Left kidney (tissue), 8 donors: ENCODE data around the gene ISYNA1. TPM values are rescaled to one million over a fixed set of nuclear protein-coding genes. Genes with fewer than 3 reads are reported as not detected.

Source experiments
- DNase-seq: peaks from one replicate; pipeline ENCODE4 v3.0.0-alpha.2; 2013
- long read RNA-seq, 8 donors: transcript quantifications; one replicate each; lab custom pipeline, GENCODE V29; 2026
- polyA plus RNA-seq: library from polyadenylated mRNA; unstranded; fragments of 120-200 nt; gene quantifications from one replicate; pipeline ENCODE4 v1.2.1, GENCODE V29; 2013; ENCODE audit not compliant: insufficient read length

Gene ISYNA1
- polyA plus RNA-seq: 101 TPM
- long read RNA-seq, donor 1, transcript ISYNA1-209 (3 exons, 696 nt): minor isoform, 9 of 94 reads
- long read RNA-seq, donor 1, transcript ISYNA1-201 (11 exons, 2,420 nt): major isoform, 43 of 94 reads
- long read RNA-seq, donor 1, partial matches to known transcripts: 32 of 94 reads
- long read RNA-seq, donor 1, other reads (novel, unspliced or antisense): 5 of 94 reads
- long read RNA-seq, donor 2, transcript ISYNA1-201 (11 exons, 2,420 nt): major isoform, 40 of 66 reads
- long read RNA-seq, donor 2, transcript ISYNA1-209 (3 exons, 696 nt): minor isoform, 9 of 66 reads
- long read RNA-seq, donor 2, partial matches to known transcripts: 6 of 66 reads
- long read RNA-seq, donor 2, other reads (novel, unspliced or antisense): 5 of 66 reads
- long read RNA-seq, donor 3, transcript ISYNA1-209 (3 exons, 696 nt): minor isoform, 13 of 63 reads
- long read RNA-seq, donor 3, transcript ISYNA1-201 (11 exons, 2,420 nt): major isoform, 24 of 63 reads
- long read RNA-seq, donor 3, partial matches to known transcripts: 17 of 63 reads
- long read RNA-seq, donor 3, other reads (novel, unspliced or antisense): 6 of 63 reads
- long read RNA-seq, donor 4, partial matches to known transcripts: 0 of 3 reads
- long read RNA-seq, donor 4, other reads (novel, unspliced or antisense): 0 of 3 reads
- long read RNA-seq, donor 5, transcript ISYNA1-201 (11 exons, 2,420 nt): major isoform, 53 of 102 reads
- long read RNA-seq, donor 5, transcript ISYNA1-209 (3 exons, 696 nt): minor isoform, 15 of 102 reads
- long read RNA-seq, donor 5, partial matches to known transcripts: 16 of 102 reads
- long read RNA-seq, donor 5, other reads (novel, unspliced or antisense): 13 of 102 reads
- long read RNA-seq, donor 6, transcript ISYNA1-201 (11 exons, 2,420 nt): major isoform, 46 of 83 reads
- long read RNA-seq, donor 6, transcript ISYNA1-209 (3 exons, 696 nt): minor isoform, 11 of 83 reads
- long read RNA-seq, donor 6, partial matches to known transcripts: 16 of 83 reads
- long read RNA-seq, donor 6, other reads (novel, unspliced or antisense): 5 of 83 reads
- long read RNA-seq, donor 7, transcript ISYNA1-209 (3 exons, 696 nt): minor isoform, 8 of 93 reads
- long read RNA-seq, donor 7, transcript ISYNA1-201 (11 exons, 2,420 nt): major isoform, 45 of 93 reads
- long read RNA-seq, donor 7, transcript ISYNA1-204 (9 exons, 2,148 nt): minor isoform, 5 of 93 reads
- long read RNA-seq, donor 7, partial matches to known transcripts: 19 of 93 reads
- long read RNA-seq, donor 7, other reads (novel, unspliced or antisense): 12 of 93 reads
- long read RNA-seq, donor 8, transcript ISYNA1-201 (11 exons, 2,420 nt): major isoform, 12 of 40 reads
- long read RNA-seq, donor 8, partial matches to known transcripts: 20 of 40 reads
- long read RNA-seq, donor 8, other reads (novel, unspliced or antisense): 5 of 40 reads

DNA sequence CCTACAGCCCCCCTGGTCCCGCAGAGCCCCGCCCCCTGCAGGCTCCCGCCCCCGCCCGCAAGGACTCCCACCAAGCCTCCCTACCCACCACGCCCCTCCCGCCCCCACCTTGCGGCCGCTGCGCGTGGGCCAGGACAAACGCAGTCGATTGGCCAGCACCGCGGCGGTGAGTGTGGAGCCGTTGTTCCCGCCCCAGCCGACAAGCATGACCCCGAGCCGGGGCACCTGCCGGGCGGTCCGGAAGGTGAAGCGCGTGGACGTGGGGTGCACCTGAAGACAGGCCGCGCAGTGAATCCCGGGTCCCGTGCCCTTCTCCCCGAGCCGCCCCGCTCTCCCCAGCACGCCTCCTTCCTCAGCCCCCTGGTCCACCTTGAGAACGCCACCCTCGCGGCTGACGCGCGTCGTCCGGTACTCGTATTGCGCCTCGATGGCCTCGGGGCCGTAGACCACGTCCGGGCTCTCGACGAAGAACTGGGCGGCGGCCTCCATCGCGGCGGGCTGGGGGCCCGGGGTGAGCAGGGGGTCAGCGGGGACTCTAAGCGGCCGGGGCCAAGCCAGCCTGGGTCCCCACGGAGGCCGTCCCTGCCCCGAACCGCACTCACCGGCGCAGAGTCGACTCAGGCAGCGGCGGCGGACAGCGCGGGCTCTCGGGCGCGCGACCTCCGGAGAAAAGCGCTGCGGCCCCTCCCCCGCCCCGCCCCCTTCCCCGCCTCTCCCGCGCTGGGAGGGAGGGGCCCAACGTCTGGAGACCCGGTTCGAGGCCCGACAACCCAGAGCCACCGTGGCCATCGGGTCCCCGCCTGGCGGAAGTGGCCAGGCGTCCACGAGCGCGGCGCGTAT is at the start of gene ISYNA1:
ISYNA1 (minus strand) TSS at position 643 of the 840 bp plus-strand sequence; CDS start at position 489, 154 bp downstream.
- DNase-seq: no peak

DNA sequence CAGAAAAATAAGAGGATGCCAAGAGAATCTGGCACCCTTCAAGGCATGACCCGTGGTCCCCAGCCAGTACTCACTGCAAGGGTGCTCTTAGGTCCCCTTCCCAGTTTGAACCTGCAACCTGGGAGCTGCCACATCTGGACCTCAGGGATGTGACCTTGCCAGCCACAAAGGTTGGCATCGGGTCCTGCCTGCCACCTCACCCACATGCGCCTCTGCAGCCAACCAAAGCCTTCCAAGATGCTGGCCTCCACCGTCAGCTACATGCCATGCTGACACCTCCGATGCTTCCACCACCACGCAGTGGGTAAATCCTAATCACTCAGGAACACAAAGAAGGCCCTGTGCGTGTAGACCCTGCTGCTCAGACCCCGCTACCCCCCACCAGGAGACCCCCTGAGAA is 48.8 kb upstream of the ISYNA1 start:
- DNase-seq: no peak

DNA sequence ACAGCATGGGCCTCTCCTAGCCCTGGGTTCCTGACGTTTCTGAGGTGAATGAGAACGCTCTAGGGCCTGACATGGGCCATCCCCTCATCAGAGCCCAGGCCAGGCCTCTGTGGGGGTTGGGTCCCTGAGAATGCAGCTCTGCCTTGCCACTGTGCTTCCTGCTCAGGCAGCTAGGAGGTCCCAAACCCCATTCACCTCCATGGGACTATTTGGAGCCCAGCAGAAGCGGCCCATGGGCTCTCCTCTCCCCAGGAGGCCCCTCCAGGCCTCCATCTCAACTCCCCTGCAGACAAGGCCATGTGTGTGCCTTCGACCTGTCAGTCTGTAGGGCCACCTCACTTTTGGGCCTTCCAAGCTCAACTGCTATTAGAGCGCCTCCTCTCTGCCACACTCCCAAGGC is 47.1 kb upstream of the ISYNA1 start:
- DNase-seq: no peak

DNA sequence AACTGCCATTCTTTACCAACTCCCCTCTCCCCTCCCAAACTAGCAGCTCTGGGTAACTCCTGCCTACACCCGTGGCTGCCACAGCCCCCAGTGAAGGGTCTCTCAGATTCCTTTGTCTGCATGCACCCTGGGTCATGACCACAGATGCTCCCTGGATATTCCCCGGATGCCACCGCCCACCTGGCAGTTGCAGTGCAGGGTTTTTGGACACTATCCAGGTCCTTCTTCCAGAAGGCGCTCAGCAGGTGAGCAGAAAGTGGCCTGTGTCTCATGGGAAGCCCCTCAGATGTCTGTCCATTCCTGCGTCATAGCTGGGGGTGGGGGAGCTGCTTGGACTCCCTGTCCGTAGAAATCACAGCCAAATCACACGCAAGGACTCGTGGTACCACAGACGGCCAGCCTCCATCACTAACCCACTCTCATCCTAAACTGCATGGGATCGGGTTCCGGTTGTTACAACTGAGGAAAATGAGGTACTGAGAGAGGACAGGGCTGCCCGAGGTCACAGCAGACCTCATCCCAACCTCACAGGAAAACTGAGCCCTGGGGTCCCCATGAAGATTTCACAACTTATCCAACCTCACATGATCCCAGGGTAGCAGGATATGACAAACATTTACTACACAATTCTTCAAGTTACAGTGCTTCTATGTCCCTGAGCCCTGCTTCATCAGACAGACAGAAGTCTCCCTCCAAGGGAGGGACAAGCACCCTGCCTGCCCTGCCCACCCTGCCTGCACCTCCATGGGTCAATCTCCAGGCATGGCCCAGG is 45.4 kb upstream of the ISYNA1 start:
- no peak for DNase-seq

DNA sequence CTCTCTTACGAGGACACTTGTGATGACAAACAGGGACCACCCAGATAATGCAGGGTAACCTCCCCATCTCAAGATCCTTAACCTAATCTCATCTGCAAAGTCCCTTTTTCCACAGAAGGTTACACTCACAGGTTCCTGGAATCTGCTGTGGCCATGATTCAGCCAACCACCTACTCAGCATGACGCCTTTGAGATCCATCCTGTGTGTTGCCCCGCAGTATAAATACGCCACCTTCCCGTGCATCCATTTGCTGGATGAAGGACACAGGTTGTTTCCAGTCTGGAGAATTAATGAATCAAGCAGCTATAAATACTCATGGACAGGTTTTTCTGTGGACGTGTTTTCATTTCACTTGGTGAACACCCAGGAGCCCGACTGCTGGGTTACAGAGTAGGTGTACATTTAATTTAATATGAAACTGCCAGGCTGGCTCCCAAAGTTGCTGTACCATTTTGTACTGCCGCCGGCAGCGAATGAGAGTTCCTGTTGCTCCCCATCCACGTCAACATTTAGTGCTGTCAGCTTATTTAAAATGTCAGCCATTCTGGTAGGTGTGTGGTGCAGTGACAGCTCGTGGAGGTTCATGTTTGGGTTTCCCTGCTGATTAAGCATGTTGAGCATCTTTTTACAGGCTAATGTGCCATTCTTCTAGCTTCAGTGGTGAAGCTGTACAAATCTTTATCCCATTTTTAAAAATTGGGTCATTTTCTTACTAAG is 43.7 kb upstream of the ISYNA1 start:
- no peak for DNase-seq

DNA sequence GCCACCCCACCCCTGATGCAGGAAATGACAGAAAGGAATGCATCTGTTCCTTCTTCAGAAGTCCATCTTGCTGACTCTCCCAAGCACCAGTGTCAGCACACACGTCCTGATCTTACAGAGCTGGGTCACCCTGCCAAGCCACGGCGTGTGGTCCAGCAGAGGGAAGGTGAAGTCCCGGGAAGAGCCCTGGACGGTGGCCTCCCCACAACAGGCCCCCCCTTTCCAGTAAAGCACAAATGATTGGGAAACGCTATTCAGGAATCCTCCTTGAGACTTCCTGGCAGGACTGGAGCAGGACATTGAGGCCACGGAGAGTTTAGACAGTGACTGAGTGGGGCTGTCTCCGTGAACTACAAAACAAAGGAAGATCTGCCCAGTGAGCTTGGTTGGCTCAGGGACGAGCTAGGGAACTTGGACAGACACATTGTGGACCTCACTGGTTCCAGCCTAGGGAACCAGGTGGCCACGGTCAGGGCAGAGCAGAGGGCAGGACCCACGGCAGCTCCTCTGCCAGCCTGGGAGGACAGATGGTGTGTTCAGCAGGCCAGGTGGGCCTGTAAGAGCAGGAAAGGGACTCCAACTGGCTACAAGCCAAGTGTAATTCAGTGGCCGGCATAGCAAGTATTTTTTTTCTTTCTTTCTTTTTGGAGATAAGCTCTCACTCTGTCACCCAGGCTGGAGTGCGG is 42.2 kb upstream of the ISYNA1 start:
- DNase-seq: no peak

DNA sequence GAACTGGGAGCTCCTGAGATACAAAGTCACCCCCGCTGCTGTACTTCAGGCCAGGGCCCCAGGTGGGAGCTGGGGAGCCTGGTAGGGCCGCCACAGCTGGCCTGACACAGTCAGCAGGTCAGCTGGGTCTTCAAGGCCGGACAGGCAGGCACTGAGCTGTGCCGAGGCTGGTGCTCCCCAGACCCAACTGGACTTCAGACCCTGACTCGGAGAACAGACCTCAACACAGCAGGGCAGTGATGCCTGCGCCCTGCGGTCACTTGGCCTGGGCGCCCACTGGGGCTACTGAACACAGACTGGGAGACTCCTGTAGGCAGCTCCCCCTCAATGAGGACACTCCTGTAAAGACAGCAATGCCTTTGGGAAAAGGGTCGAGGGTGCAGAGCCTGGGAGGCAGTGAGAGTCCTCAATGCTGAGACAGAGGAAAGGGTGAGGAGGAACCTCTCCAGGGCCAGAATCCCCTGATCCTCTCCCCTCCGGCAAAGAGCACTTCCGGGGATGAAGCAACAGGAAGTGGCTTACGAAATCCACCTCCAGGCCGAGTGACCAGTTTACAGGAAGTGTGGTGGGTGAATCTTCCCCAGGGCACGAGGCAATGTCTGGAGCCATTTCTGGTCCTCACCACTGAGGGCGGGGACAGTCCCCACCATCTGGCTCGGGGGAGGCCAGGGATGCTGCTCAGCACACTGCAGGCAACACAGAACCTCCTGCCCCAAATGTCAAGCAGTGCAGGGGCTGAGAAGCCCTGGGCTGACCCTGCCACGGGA is 40.8 kb upstream of the ISYNA1 start:
- no peak for DNase-seq

DNA sequence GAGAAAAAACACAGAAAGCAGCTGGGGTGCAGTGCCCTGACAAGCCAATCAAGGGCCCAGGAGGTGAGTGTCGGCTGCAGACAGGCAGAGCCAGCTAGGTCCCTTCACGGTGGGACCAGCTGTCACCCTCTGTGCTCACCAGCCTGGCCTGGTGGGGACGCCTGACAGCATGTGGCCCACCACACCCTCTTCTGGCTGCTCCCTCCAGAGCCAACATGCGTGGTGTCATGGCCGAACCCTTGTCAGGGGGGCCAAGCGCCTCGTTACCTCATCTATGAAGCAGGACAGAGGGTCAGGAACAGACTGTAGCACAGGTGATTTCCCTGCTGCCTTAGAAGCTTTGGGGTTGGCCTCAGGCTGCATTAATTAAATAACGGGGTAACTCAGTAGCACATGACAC is 40.0 kb upstream of the ISYNA1 start:
- no peak for DNase-seq

DNA sequence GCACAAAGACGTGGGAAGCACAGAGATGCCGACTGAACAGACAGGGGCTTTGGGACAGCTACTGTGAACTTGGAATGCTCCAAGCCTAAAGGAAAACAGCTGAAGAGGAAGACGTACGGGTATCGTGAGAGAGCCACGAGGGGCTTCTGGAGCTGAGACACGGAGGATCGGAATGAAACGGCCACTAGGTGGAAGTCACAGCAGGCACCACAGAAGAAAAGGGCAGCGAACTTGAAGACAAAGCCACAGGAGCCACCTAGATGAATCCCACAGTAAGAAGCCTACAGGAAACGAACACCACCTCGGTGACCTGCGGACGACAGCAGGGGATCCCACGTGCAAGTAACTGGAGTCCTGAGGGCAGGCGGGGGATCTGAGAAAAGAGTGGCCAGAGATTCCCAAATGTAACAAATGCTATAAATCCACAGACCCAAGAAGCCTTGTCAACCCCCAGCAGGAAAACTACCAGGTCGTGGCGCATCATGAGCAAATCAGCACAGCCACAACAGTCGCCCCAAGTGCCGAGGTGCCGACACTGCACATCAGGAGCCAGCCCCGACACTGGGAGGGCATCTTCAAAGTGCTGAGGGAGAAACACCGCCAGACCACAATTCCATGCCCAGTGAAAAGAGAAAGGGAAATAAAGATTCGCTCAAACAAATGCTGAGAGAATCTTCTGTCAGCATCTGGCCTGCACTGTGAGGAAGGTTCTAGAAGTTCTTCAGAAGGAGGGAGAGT is 39.3 kb upstream of the ISYNA1 start:
- DNase-seq: no peak

DNA sequence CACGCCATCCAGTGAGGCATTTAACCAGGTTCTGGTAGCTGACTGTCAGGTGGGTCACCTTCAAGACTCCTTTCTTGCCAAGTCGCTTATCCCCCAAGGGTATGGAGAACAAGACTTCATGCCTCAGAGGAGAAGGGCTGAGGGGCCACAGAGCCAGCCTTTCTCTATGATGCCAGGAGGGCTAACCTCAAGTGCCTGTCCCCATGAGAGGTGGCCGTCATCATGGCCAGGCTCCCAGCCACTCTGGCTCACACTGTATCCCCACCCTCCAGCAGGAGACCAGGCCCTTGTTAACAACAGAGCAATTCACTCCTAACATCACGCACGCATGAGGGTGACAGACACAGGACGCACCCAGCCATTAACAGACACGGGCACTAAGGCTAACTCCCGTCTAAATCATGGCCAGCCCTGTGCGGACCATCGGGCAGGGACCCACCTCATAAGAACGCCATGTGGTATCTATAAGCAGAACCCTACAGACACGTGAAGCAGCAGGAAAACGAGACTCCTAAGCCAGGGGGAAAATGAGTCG is 38.6 kb upstream of the ISYNA1 start:
- DNase-seq: no peak

DNA sequence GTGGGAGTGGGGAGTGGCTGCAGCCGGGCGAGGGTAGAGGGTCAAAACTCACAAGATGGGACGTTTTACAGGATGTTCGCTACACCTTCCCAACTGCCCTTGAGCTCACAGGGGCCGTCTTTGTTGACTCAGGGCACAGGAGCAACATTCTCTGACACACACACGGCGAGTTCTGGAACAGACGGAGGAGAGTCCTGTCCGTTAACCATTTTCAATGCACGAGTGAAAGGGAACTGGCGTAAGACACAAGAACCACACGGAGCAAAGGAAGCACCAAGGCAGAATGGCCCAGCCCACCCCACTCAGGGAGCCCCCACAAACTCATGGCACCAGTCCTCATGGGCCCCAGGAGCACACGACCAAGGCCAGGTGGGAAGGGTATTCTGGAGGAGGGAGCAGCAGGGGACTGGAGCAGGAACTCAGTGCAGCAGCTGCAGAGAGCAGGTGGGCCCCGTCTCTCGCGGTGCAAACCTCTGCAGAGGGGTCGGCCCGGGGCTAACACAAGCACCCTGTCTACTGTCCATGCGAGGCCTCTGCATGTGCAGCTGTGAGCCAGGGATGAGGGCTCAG is 37.9 kb upstream of the ISYNA1 start:
- no peak for DNase-seq

DNA sequence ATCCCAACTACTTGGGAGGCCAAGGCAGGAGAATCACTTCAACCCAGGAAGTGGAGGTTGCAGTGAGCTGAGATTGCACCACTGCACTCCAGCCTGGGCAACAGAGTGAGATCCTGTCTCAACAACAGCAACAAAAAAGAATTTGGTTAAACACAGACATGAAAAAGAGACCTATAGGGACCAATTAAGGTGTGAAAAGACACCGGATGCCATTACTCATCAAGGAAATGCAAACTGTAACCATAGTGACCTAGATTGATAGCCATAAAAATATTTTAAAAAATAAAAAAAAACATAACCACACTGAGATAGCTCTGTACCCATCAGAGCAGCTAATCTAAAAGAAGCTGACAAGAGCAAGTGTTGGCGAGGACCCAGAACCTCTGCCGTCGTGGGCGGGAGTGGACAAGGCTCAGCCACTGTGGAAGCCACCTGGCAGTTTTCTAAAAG is 37.1 kb upstream of the ISYNA1 start:
- no peak for DNase-seq

DNA sequence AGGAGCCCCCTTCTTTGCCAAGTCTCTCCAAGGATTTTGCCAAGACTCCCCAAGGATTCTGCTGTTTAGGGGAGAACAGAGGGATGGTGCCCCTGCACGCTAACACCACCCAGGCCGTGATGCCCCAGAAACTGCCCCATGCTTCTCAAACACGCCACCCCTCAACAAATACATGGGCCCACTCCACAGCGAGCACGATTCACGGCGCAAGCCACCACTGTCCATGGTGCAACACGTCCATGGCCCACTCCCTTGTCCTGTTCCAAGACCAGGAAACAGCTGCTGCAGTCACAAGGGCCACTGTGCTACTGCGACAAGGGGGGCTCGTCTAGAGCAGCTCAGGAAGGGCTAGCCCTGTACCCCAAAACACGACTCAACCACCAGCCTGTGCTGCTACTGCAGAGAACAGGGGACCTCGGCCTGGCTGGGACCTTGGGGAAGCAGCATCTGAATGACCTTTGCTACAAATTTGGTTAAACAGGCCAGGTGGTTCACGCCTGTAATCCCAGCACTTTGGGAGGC is 36.5 kb upstream of the ISYNA1 start:
- DNase-seq: no peak

DNA sequence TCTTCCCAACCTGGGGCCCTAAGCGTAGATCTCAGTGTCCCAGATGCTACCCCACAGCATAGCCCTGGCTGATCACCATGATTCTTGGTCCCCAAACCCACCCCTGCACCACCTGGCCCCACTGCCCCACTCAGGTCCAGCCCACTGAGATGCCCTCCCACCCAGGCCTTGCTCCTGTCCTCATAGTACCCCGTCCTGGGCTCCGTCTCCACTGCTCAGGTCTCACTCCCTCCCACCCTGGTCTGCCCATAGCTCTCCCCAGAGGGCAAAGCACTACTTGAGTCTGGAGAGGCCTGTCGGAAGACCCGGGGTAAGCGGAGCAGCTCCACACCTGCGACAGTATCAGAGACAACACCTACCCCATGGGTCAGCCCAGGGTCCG is 35.8 kb upstream of the ISYNA1 start:
- no peak for DNase-seq

DNA sequence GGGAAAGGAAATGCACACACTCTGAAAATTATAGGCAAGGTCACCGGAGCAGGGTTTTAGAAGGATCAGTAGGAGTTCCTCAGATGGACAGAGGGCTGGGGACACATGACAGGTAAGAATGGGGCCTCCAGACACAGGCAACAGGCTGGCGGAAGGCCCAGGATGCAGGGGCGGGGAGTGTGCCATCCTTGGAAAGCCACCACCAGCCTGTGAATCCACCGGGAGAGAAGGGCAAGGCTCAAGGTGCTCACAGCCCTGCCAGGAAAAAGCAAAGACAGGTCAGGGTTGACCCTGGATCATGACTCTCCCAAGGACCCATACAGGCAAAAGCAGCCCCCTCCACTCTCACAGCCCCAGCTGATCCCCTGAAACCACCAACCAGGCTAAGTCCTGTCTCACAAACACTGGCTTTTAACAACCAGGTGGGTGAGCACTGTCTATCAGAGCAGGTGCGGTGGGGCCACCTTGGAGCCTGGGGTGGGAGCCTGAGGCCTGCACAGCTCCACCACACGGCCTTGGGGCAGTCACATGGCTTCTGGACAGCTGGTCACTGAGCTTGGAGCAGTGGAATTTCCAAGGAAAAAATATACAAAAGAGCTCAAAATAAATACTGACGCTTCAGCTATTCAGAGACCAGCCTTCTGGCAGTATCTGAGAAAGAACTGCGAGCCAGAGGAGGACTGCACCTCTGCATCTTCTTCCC is 35.2 kb upstream of the ISYNA1 start:
- no peak for DNase-seq

DNA sequence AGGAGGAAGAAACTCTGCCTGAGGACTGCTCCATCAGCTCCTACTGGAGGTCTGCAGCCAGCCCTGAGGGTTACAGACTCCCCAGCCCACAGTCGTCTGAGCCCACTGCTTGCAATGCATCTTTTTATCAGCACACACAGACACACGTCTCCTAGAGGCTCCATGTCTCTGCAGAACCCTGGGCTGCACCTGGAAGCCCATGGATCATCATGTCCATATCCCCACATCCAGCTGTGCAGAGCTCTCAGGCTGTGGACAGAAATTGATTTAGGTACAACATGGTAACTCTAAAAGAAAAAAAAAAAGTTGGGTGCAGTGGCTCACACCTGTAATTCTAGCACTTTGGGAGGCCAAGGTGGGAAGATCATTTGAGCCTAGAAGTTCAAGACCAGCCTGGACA is 32.9 kb upstream of the ISYNA1 start:
- no peak for DNase-seq
